K562 (cell line): ENCODE measurements around the gene KLF17. TPM values are rescaled to one million over a fixed set of nuclear protein-coding genes. Genes with fewer than 3 reads are reported as not detected.

ENCODE experiments used
- ADNP ChIP-seq: fragments of 200-800 bp; sonication (Bioruptor generic); IDR thresholded peaks from 2 replicates; pipeline ENCODE4 v1.6.1; 2016; ENCODE audit warnings: missing genetic modification characterization, missing compliant biosample characterization
- CBX2 ChIP-seq: fragments of 200-600 bp; sonication (generic); IDR thresholded peaks from one replicate; pipeline ENCODE4 v1.6.1; 2012; ENCODE audit warnings: mild to moderate bottlenecking, low read length, inconsistent platforms; ENCODE audit not compliant: insufficient read depth, poor library complexity, severe bottlenecking
- EGR1 ChIP-seq: fragments of 450-650 bp; conservative IDR thresholded peaks from 2 replicates; pipeline ENCODE4 v1.6.1; 2017; ENCODE audit warnings: mild to moderate bottlenecking
- FOSL1 ChIP-seq: fragments of 200-800 bp; sonication (Bioruptor generic); conservative IDR thresholded peaks from 2 replicates; pipeline ENCODE4 v1.6.1; 2016; ENCODE audit warnings: missing genetic modification characterization, missing compliant biosample characterization
- HSF4 ChIP-seq: fragments of 250-450 bp; sonication (Bioruptor Pico); IDR thresholded peaks from 2 replicates; pipeline ENCODE4 v2.1.2; 2022; ENCODE audit warnings: mild to moderate bottlenecking, moderate library complexity, borderline replicate concordance
- JUN ChIP-seq, 2 experiments: sonication (generic) in 1 of 2; formaldehyde crosslinking in 1 of 2; IDR thresholded peaks; 2 replicates each; pipeline versions ENCODE4 v1.6.1 to v1.8.0; 2012 to 2022; ENCODE audit warnings: borderline replicate concordance in 2 of 2, mild to moderate bottlenecking in 2 of 2, improper control_type of control experiment in 1 of 2, low read depth in 1 of 2, low read length in 1 of 2, missing genetic modification reagents in 1 of 2
- JUND ChIP-seq, 2 experiments: IDR thresholded peaks; 2 replicates in 1 of 2; 3 replicates in 1 of 2; pipeline ENCODE4 v1.6.1; 2011; ENCODE audit warnings: borderline replicate concordance in 2 of 2, low read depth in 2 of 2, low read length in 2 of 2, improper control_type of control experiment in 1 of 2, missing biosample characterization in 1 of 2, missing genetic modification characterization in 1 of 2, missing genetic modification reagents in 1 of 2
- KDM1A ChIP-seq, 2 experiments: fragments of 450-650 bp; IDR thresholded peaks; 2 replicates each; pipeline ENCODE4 v1.6.1; 2016; ENCODE audit warnings: mild to moderate bottlenecking in 2 of 2
- SMARCE1 ChIP-seq: fragments of 450-650 bp; IDR thresholded peaks from 2 replicates; pipeline ENCODE4 v1.7.1; 2016; ENCODE audit warnings: mild to moderate bottlenecking
- ZNF583 ChIP-seq: fragments of 250-450 bp; sonication (Bioruptor Pico); IDR thresholded peaks from 2 replicates; pipeline ENCODE4 v1.4.0; 2020
- polyA plus RNA-seq, 8 experiments: library from polyadenylated mRNA; depleted of rRNA in 4 of 8; stranded (reverse) in 5 of 8; unstranded in 3 of 8; fragments of >200 nt; fragmentation: Nextera tagmentation in 2 of 8; fragmentation: Illumina TruSeq in 1 of 8; extraction: Ambion mirVana in 2 of 8; extraction: Trizol in 1 of 8; gene quantifications; 2 replicates each; pipeline versions ENCODE4 v1.2.1 to v1.2.3, GENCODE V29; 2011 to 2014; ENCODE audit warnings: inconsistent platforms in 1 of 8, missing spikeins in 1 of 8
- total RNA-seq, 7 experiments: library from RNA; depleted of rRNA in 6 of 7; stranded (reverse); fragments of >200 nt in 6 of 7; fragmentation: Illumina TruSeq in 2 of 7; extraction: Trizol in 2 of 7; gene quantifications; 2 replicates each; pipeline versions ENCODE4 v1.2.1 to v1.2.3, GENCODE V29; 2011 to 2021; ENCODE audit warnings: low replicate concordance in 1 of 7
- TF ChIP-seq, protein P1 (sequence below), 2 experiments: IDR thresholded peaks; 2 replicates each; pipeline ENCODE4 v1.6.1; 2011; ENCODE audit warnings: borderline replicate concordance in 1 of 2, control low read depth in 1 of 2, low read depth in 1 of 2, low read length in 1 of 2, mild to moderate bottlenecking in 1 of 2, mixed read lengths in 1 of 2, moderate library complexity in 1 of 2; ENCODE audit not compliant: insufficient read depth in 1 of 2, insufficient read length in 1 of 2, poor library complexity in 1 of 2, severe bottlenecking in 1 of 2; ENCODE audit errors: extremely low read depth in 1 of 2
- TF ChIP-seq, protein P2 (sequence below): sonication (generic); formaldehyde crosslinking; IDR thresholded peaks from 2 replicates; pipeline ENCODE4 v1.8.0; 2022; ENCODE audit warnings: missing genetic modification reagents, mild to moderate bottlenecking, moderate library complexity, borderline replicate concordance
- TF ChIP-seq, protein P3 (sequence below), 2 experiments: fragments of 450-650 bp in 1 of 2; sonication (generic) in 1 of 2; formaldehyde crosslinking in 1 of 2; IDR thresholded peaks in 1 of 2; conservative IDR thresholded peaks in 1 of 2; 2 replicates each; pipeline versions ENCODE4 v1.6.1 to v1.8.1; 2016 to 2023; ENCODE audit warnings: mild to moderate bottlenecking in 2 of 2, moderate library complexity in 2 of 2, inconsistent platforms in 1 of 2, missing genetic modification reagents in 1 of 2

Gene KLF17
- total and polyA plus RNA-seq, 9 of the 15 experiments (the other 6 are each of a cell fraction or from before 2014, with no cell fraction given) = 0.01 to 0.24 (median 0.13) TPM; not detected in 6

DNA sequence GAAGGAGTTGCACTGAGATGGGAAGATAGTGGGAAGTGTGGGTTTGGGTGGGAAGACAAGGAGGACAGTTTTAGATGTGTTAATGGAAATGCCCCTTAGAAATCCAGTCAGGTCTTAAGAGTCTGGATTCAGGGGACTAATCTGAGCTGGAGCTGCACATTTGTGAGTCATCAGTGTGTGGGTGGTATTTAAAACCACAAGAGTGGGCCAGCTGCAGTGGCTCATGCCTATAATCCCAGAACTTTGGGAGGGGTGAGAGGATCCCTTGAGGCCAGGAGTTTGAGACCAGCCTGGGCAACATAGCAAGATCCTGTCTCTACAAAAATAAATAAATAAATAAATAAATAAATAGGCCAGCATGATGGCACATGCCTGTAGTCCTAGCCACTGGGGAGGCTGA is 46.4 kb upstream of the KLF17 start (continued):
- TF ChIP-seq, protein P1, sequence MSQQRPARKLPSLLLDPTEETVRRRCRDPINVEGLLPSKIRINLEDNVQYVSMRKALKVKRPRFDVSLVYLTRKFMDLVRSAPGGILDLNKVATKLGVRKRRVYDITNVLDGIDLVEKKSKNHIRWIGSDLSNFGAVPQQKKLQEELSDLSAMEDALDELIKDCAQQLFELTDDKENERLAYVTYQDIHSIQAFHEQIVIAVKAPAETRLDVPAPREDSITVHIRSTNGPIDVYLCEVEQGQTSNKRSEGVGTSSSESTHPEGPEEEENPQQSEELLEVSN (IDR thresholded peaks at IDR 0.05; ENCODE audit: borderline replicate concordance in 1 of 2, extremely low read depth in 1 of 2, insufficient read depth in 1 of 2, insufficient read length in 1 of 2, low read depth in 1 of 2, low read length in 1 of 2, poor library complexity in 1 of 2, severe bottlenecking in 1 of 2) = peak in 1 of 2 experiments; percentile 29
- TF ChIP-seq JUN (IDR thresholded peaks at IDR 0.05; ENCODE audit: borderline replicate concordance, low read depth, low read length) (peak; percentile 52; the same call in 1 of the 2 replicates), JUN (CRISPR knock-in tag; IDR thresholded peaks at IDR 0.05; ENCODE audit: borderline replicate concordance) (no peak), JUND (IDR thresholded peaks at IDR 0.05; ENCODE audit: borderline replicate concordance, low read depth, low read length) (peak; percentile 88), JUND (tag; IDR thresholded peaks at IDR 0.05; ENCODE audit: borderline replicate concordance, low read depth, low read length) (peak; percentile 18; the same call in 1 of the 3 replicates), HSF4 (no peak), CBX2 (no peak), KDM1A (IDR thresholded peaks at IDR 0.05) (peak; percentile 68; a peak in 3 of 4 replicates), EGR1 (peak; percentile 96), FOSL1 (tag) (peak; percentile 50; the same call in 1 of the 2 replicates), ZNF583 (CRISPR knock-in tag) (no peak), ADNP (tag) (no peak), SMARCE1 (peak; percentile 67)
- TF ChIP-seq, protein P2, sequence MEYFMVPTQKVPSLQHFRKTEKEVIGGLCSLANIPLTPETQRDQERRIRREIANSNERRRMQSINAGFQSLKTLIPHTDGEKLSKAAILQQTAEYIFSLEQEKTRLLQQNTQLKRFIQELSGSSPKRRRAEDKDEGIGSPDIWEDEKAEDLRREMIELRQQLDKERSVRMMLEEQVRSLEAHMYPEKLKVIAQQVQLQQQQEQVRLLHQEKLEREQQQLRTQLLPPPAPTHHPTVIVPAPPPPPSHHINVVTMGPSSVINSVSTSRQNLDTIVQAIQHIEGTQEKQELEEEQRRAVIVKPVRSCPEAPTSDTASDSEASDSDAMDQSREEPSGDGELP (CRISPR knock-in tag) = 0 out of 2 replicates have a peak, but pooled peaks have one; percentile 29
- TF ChIP-seq, protein P3, sequence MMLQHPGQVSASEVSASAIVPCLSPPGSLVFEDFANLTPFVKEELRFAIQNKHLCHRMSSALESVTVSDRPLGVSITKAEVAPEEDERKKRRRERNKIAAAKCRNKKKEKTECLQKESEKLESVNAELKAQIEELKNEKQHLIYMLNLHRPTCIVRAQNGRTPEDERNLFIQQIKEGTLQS (IDR thresholded peaks at IDR 0.05) = peak; percentile 81
- TF ChIP-seq, protein P3 (CRISPR knock-in tag; conservative IDR thresholded peaks at IDR 0.05) = no peak
